Stimulated activated CD4-positive, alpha-beta T cell treated with anti-CD3 and anti-CD28 coated beads, Interleukin-1b, Interleukin-23, amount 100 ng/mL, for 1 hour (primary cell): Measurements from ENCODE around the gene DGUOK.
A peak's percentile ranks its signal among the peaks of the same experiment; 100 is the strongest.

Source experiments
- DNase-seq, 2 donors: peaks; one replicate each; pipeline ENCODE4 v3.0.0-alpha.2; 2020; ENCODE audit warnings: low read depth in 2 of 2

DGUOK gene

DNA sequence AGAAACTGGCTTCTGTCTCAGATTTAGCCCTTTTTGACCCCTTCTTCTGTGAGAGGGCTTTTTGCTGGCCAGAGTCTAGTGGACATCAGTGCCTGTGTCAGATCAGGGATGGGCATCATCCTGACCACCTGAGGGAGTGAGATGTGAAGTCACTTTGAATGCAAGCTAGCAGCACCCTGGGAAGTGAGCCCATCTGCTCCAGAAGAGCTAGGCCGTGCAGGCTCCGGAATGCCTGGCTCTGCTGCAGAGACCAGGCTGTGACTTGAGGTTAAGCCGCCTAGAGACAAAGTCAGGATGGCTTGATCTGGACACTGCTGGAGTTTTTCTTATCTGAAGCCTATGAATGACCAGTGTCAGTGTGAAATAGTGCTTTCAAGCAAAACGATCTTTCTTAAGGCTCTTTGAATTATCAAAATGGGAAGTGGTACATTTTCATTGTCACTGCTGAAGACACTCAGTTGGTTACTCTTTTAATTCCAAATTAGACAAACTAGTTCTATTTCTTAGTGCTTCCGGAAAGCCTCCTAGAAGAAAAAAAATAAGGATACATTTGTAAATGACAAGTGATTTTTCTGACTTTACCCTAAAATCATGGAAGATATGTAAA, 20.8 kb downstream of the DGUOK start:
- no peak for DNase-seq

- no peak for DNase-seq
These were observed 23.1 kb downstream of the DGUOK start for GRCh38 chr2:73949802-73950201.

- DNase-seq, result no peak
These were observed 26.1 kb downstream of the DGUOK start for GRCh38 chr2:73952499-73953446.

- DNase-seq, result no peak
These were observed 29.7 kb downstream of the DGUOK start for GRCh38 chr2:73956218-73956865.

DNA sequence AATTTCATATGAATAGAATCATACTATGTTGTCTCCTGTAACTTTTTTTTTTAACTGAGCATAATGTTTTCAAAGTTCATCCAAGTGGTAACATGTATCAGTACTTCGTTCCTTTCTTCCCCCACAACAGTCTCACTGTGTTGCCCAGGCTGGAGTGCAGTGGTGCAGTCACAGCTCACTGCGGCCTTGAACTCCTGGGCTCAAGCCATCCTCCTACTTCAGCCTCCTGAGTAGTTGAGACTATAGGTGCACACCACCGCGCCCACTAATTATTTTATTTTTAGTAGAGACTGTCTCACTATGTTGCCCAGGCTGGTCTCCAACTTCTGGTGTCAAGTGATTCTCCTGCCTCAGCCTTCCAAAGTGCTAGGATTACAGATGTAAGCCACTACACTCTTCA, 34.6 kb downstream of the DGUOK start:
- DNase-seq, result no peak

DNA sequence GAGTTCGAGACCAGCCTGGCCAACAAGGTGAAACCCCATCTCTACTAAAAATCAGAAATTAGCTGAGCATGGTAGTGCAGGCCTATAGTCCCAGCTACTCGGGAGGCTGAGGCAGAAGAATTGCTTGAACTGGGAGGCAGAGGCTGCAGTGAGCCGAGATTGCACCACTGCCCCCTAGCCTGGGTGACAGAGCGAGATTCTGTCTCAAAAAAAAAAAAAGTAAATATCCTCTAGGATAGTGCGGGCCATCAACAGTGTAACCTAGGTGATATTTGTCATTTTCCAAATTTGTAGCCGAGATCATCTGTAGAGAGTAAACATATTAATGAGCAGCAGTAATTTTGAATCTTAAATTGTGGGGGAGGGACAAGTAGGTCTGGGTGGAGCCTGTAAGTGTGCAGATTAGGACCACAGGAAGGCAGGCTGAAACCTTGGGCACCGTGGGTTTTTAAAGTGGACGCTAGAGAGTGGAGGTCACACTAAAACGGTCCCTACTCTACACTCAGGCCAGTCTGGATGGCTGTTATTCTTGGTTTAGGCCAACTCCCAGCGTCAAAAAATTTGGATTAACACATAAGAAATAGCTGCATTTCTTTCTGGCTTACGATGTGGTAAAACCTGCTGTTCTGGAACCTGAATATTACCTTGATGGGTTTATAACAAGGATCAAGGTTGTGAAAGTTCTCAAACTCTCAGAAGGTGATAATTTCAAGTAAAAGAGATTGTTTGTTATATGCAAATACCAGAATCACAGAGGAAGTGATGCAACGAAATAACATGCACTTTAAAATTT, 35.3 kb downstream of the DGUOK start:
- no peak for DNase-seq

GRCh38 chr2:73962798-73963197, 36.1 kb downstream of the DGUOK start:
- DNase-seq, result no peak

DNA sequence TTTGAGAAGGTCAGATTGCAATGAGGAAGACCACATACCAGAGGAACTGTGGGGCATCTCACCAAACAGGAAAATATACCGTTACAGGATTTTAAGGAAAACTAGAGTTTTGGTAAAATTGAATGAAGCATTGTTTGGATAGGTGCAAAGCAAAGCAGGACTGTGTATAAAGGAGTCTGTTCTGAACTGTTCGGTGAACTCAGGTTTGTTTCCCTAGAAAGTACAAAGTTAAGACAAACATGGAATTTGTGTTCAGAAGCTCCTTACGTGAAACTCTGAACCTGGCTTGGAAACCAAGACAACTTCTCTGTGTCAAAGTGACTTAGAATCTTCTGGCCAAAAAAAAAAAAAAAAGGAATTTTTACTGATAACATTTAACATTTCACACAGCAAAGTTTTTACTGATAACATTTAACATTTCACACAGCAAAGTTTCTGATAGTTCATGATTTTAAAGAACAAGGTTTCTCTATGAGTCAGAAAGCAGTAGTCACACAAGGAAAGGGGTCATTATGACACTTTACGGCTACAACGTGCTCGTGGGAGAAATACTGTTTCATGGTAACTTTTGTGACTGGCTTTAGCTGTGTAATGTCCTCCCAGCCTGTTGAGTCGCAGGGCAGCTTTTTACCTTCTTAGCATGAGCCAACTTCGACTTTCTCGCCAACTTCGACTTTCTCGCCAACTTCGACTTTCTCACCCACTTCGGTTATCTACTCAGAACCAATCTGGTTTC, 36.9 kb downstream of the DGUOK start:
- no peak for DNase-seq

DNA sequence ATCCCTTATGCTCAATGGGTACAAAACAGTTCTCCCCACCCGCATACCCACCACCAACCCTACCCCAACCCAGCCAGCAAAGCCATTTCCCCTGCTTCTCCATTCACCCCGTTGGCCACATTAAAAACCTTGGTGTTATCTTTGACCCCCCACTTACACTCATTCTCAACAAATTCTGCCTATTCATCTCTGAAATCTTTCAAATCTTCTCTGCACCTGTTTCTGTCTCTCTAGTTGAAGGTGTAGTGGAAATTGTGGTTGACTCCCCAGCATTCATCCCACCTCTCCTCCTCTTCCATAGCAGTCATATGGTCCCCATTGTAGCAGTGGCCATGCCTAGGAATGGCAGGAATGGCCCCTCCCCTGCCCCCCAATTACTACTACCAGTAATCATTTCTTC, 37.5 kb downstream of the DGUOK start:
- DNase-seq, result no peak

DNA sequence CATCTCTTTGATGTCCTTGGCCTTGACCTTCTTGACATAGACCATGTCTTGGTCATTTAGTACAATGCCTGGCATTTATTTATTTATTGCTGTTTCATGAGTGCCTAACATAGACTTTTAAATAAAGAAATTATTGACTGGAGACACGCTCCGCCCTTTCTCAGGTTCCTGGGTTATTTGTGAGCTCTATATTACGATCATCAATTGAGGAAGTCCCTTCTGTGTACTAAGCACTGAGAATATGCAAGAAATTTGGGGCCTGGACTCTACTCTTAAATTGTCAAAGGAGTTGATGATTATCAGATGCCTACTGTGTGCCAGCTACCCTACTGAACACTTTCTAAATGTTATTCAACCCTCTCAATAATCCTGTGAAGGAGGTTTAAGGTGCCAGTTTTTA, 38.4 kb downstream of the DGUOK start:
- DNase-seq, result no peak

DNA sequence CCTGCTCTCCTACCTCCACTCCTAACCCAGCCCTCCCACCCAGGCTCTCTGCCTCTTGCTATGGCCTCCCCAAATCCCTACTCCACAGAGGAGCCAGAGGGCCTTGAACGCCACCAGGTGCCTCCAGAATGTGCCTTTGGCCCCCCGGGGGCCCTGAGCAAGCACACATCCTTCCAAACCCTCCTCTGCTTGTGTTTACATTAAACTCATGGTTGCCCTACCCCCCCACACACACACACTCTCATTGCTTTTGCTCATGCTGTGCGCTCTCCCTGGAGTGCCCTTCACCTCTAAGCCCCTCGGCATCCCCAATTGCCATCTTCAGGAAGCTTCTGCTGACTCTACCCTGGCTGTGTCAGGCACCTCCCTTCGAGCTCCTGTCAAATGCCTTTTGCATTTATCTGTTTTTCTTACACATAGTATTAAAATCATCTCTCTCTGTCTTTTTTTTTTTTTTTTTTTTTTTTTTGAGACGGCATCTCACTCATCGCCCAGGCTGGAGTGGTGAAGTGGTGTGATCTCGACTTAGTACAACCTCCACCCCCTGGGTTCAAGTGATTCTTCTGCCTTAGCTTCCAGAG, 41.8 kb downstream of the DGUOK start:
- no peak for DNase-seq

DNA sequence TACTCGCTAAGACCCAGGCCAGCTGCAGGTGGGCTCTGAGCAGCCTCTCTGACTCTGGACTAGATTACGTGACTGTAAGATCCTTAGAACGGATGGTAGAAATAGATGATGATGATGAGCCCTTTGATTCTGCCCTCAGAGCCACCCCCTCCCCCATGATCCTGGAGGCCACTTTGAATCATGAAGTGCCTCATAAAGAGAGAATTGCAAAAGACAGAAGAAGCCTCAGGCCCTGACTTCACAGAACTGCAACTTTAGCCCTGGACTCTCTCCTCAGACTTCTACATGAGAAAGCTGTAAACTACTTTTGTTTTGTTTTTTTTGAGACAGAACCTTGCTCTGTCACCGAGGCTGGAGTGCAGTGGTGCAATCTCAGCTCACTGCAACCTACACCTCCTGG, 42.7 kb downstream of the DGUOK start:
- no peak for DNase-seq

GRCh38 chr2:73970141-73970803, 43.6 kb downstream of the DGUOK start:
- no peak for DNase-seq

DNA sequence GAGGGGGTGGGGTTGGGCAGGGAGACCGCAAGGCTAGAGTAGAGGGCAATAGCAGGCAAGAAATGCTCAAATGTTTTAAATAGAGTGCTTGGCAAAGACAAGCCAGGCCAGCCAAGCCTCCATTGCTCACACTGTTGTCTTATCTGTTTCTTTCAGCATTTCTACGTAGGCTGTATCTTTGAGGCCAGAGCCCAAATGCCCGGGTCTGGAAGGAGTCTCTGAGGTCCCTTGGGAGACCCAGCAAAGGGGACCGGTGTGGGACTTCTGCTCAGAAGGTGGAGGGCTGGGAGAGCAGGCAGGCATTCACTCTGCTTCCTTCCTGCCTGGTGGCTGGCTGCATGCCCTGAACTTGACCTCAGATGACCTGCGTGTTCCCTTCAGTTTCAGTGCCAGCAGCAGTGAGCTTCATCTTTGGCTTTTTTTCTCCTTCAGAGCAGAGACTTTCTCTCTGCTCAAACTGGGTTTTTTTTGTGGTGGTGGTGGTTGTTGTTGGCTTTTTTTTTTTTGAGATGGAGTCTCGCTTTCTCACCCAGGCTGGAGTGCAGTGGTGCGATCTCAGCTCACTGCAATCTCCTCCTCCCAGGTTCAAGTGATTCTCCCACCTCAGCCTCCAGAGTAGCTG, 44.3 kb downstream of the DGUOK start:
- DNase-seq, result no peak

GRCh38 chr2:73971722-73972121, 45.0 kb downstream of the DGUOK start:
- no peak for DNase-seq

- DNase-seq, result no peak
These were observed 46.2 kb downstream of the DGUOK start for GRCh38 chr2:73972846-73973245.

DNA sequence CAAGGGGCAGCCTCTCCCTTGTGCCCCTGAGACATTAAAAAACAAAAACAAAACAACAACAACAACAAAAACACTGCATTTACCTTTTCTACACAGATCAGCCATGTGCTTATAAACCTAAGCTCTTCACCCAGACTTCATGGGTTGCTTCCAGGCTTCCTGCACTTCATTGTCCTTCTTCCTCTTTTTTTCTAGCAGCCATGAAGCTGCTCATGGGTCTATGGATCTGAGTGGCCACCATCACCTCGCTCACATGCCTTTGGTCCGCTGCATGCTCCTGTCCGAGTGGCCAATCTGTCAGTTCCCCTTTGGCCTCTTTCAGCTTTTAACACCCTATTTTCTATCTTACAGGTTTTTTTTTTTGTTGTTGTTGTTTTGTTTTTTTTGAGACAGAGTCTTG, 49.1 kb downstream of the DGUOK start:
- DNase-seq, result no peak

- DNase-seq, result no peak
These were observed 50.1 kb downstream of the DGUOK start for GRCh38 chr2:73976803-73977202.

DNA sequence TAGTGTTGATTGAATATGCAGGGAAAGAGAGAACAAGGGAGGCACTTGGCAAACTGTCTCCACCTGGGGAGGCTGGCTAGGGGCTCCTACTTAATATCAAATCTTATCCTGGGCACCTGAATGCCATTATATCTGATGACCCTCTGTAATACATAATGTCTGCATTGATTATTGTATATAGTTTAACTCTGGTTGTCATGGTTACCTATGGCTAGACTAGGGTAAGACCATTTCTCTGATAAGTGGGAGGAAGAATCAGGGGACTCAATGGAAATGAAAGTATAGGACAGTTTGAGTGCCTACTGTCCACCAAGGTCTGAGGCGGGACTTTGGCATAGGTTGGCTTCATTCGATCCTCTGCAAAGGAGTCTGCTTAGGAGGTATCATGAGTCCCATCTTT, 50.8 kb downstream of the DGUOK start:
- no peak for DNase-seq

DNA sequence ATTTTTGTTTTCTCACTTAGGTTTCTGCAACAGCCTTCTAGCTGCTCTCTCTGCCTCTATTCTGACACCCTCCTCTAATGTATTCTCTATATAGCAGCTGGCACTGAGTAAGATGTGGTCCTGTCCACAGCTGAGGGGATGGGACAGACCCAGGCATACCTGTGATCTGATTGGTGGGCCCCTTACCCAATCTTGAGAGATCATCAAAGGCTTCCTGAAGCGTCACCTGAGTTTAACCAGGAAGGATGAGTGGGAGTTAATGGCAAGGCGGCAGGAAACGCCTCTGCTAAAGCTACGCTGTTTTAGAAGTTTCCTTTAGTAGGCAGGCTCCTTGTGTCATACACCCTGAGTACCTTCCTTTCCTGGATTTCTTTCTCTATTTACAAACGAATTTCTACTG, 52.3 kb downstream of the DGUOK start:
- peak in 1 of 2 donors; percentile 41 for DNase-seq
